SK-N-SH treated with all-trans-retinoic acid at 6 μM for 48 hours (cell line): ENCODE measurements around the gene PAIP2.

Source experiments
- ATAC-seq: fragments of 200-7000 bp; cut with Tn5 transposase; 3 replicates; pipeline ENCODE4 v1.9.1; 2020; ENCODE audit warnings: mild to moderate bottlenecking, moderate library complexity
- ARNTL ChIP-seq: fragments of 450-650 bp; formaldehyde crosslinking; IDR thresholded peaks from 2 replicates; pipeline ENCODE4 v1.5.0; 2020; ENCODE audit warnings: low read depth, mild to moderate bottlenecking, moderate library complexity, borderline replicate concordance
- BACH2 ChIP-seq: fragments of 250-450 bp; sonication (Bioruptor Pico); IDR thresholded peaks from 2 replicates; pipeline ENCODE4 v1.9.0; 2021; ENCODE audit warnings: mild to moderate bottlenecking, borderline replicate concordance
- CREB5 ChIP-seq: fragments of 250-450 bp; sonication (Bioruptor Pico); IDR thresholded peaks from 2 replicates; pipeline ENCODE4 v1.5.1; 2020; ENCODE audit warnings: low read depth, mild to moderate bottlenecking, moderate library complexity
- CSDC2 ChIP-seq: fragments of 250-450 bp; sonication (Bioruptor Pico); IDR thresholded peaks from 2 replicates; pipeline ENCODE4 v1.5.0; 2020; ENCODE audit warnings: mild to moderate bottlenecking, moderate library complexity
- CSRNP3 ChIP-seq: fragments of 250-450 bp; sonication (Bioruptor Pico); IDR thresholded peaks from 2 replicates; pipeline ENCODE4 v1.5.1; 2021; ENCODE audit warnings: mild to moderate bottlenecking, moderate library complexity
- ISL1 ChIP-seq: fragments of 250-450 bp; sonication (Bioruptor Pico); IDR thresholded peaks from 2 replicates; pipeline ENCODE4 v2.1.2; 2022; ENCODE audit warnings: mild to moderate bottlenecking, moderate library complexity
- PATZ1 ChIP-seq: fragments of 250-450 bp; sonication (Bioruptor Pico); IDR thresholded peaks from 2 replicates; pipeline ENCODE4 v1.8.0; 2020; ENCODE audit warnings: mild to moderate bottlenecking, moderate library complexity, borderline replicate concordance
- POU6F1 ChIP-seq: fragments of 250-450 bp; sonication (Bioruptor Pico); IDR thresholded peaks from 2 replicates; pipeline ENCODE4 v1.8.0; 2021; ENCODE audit warnings: low read depth, mild to moderate bottlenecking, moderate library complexity, borderline replicate concordance
- PPARA ChIP-seq: fragments of 250-450 bp; sonication (Bioruptor Pico); IDR thresholded peaks from 2 replicates; pipeline ENCODE4 v1.5.0; 2020; ENCODE audit warnings: mild to moderate bottlenecking, borderline replicate concordance
- RARB ChIP-seq: fragments of 250-450 bp; sonication (Bioruptor Pico); IDR thresholded peaks from 2 replicates; pipeline ENCODE4 v1.8.0; 2021; ENCODE audit warnings: mild to moderate bottlenecking, moderate library complexity
- SNAI2 ChIP-seq: fragments of 250-450 bp; sonication (Bioruptor Pico); IDR thresholded peaks from 2 replicates; pipeline ENCODE4 v1.5.0; 2020; ENCODE audit warnings: mild to moderate bottlenecking, moderate library complexity
- TCF4 ChIP-seq: fragments of 250-450 bp; sonication (Bioruptor Pico); IDR thresholded peaks from 2 replicates; pipeline ENCODE4 v1.8.0; 2021; ENCODE audit warnings: mild to moderate bottlenecking, moderate library complexity, borderline replicate concordance
- TOX ChIP-seq: fragments of 250-450 bp; sonication (Bioruptor Pico); IDR thresholded peaks from 2 replicates; pipeline ENCODE4 v1.8.0; 2021; ENCODE audit warnings: mild to moderate bottlenecking, moderate library complexity, borderline replicate concordance
- TSHZ2 ChIP-seq: fragments of 250-450 bp; sonication (Bioruptor Pico); IDR thresholded peaks from 2 replicates; pipeline ENCODE4 v1.5.0; 2020; ENCODE audit warnings: mild to moderate bottlenecking, moderate library complexity
- ZC3H10 ChIP-seq: fragments of 250-450 bp; sonication (Bioruptor Pico); IDR thresholded peaks from 2 replicates; pipeline ENCODE4 v1.5.1; 2021; ENCODE audit warnings: mild to moderate bottlenecking, moderate library complexity
- ZFP3 ChIP-seq: fragments of 250-450 bp; sonication (Bioruptor Pico); IDR thresholded peaks from 2 replicates; pipeline ENCODE4 v1.5.0; 2020; ENCODE audit warnings: mild to moderate bottlenecking, moderate library complexity
- ZFP30 ChIP-seq: fragments of 450-650 bp; formaldehyde crosslinking; IDR thresholded peaks from 2 replicates; pipeline ENCODE4 v1.5.0; 2022; ENCODE audit warnings: mild to moderate bottlenecking, moderate library complexity
- ZNF565 ChIP-seq: fragments of 450-650 bp; formaldehyde crosslinking; conservative IDR thresholded peaks from 2 replicates; pipeline ENCODE4 v1.5.0; 2020; ENCODE audit warnings: low read depth, mild to moderate bottlenecking, moderate library complexity

PAIP2 gene

GRCh38 chr5:139358064-139358463 is 16.4 kb downstream of the PAIP2 start:
- TF ChIP-seq PATZ1 (CRISPR knock-in tag) (no peak), BACH2 (CRISPR knock-in tag) (no peak), PPARA (CRISPR knock-in tag) (no peak), SNAI2 (CRISPR knock-in tag) (no peak), ZNF565 (no peak), CREB5 (CRISPR knock-in tag) (no peak)
- TF ChIP-seq, all 23 proteins: peak for 0
- ATAC-seq, result no peak

- TF ChIP-seq CSDC2 (CRISPR knock-in tag) (no peak), SNAI2 (CRISPR knock-in tag) (no peak), CREB5 (CRISPR knock-in tag) (no peak), POU6F1 (CRISPR knock-in tag) (no peak), ZC3H10 (CRISPR knock-in tag) (no peak), TSHZ2 (no peak), PATZ1 (CRISPR knock-in tag) (no peak), PPARA (CRISPR knock-in tag) (no peak)
- TF ChIP-seq, all 23 proteins: peak for 0
- no peak for ATAC-seq
Observed at GRCh38 chr5:139360384-139360783, 18.7 kb downstream of the PAIP2 start.

- TF ChIP-seq CREB5 (CRISPR knock-in tag) (no peak), PATZ1 (CRISPR knock-in tag) (no peak), ZFP30 (CRISPR knock-in tag) (no peak), ZFP3 (CRISPR knock-in tag) (no peak), RARB (CRISPR knock-in tag) (no peak), TOX (CRISPR knock-in tag) (no peak), TCF4 (CRISPR knock-in tag) (no peak), ARNTL (CRISPR knock-in tag) (no peak), PPARA (CRISPR knock-in tag) (no peak), ISL1 (CRISPR knock-in tag) (no peak), CSRNP3 (CRISPR knock-in tag) (no peak)
- TF ChIP-seq, all 23 proteins: peak for 0
- 0 out of 3 replicates have a peak, but pooled peaks have one; percentile 26 for ATAC-seq
Observed at GRCh38 chr5:139361835-139362429, 20.3 kb downstream of the PAIP2 start.
